GM18519 (cell line): Measurements from ENCODE around the gene CCDC152.
"Not testable (repeated sequence)": the region's sequence is repeated elsewhere in the genome, so short reads cannot be mapped to it uniquely, and the experiment has no call there.

ENCODE experiments used
- ATAC-seq: cut with Tn5 transposase; IDR thresholded peaks from one replicate; pipeline ENCODE4 v1.9.1; 2021; ENCODE audit warnings: mild to moderate bottlenecking, moderate library complexity; ENCODE audit not compliant: unreplicated experiment, low FRiP score

Gene CCDC152

GRCh38 chr5:42842921-42843641, 86.5 kb downstream of the CCDC152 start:
- no peak for ATAC-seq

- no peak for ATAC-seq
These were observed 87.2 kb downstream of the CCDC152 start for GRCh38 chr5:42843675-42844292.

- not testable (repeated sequence) for ATAC-seq
These were observed 87.8 kb downstream of the CCDC152 start for GRCh38 chr5:42844408-42844807.

- ATAC-seq: no peak
These were observed 91.9 kb downstream of the CCDC152 start for GRCh38 chr5:42848545-42848944.

- ATAC-seq: no peak
These were observed 94.9 kb downstream of the CCDC152 start for GRCh38 chr5:42851481-42851880.
